Loucy (cell line): ENCODE data around the gene STS.
A peak's percentile ranks its signal among the peaks of the same experiment; 100 is the strongest.

Source experiments
- H2AFZ ChIP-seq: fragments of 200-600 bp; sonication (generic); 2 replicates; pipeline ENCODE4 v1.6.0; 2016; ENCODE audit warnings: antibody characterized with exemption, mild to moderate bottlenecking, low read length, moderate library complexity
- H3F3A ChIP-seq: fragments of 200-600 bp; 2 replicates; pipeline ENCODE4 v1.6.0; 2016; ENCODE audit warnings: antibody characterized with exemption, low read depth, mild to moderate bottlenecking
- H3K27me3 ChIP-seq: fragments of 200-600 bp; sonication (generic); 2 replicates; pipeline ENCODE4 v1.6.1; 2014; ENCODE audit warnings: low read length, mild to moderate bottlenecking; ENCODE audit not compliant: insufficient read depth, poor library complexity, severe bottlenecking
- H3K36me3 ChIP-seq: fragments of 200-600 bp; sonication (generic); 2 replicates; pipeline ENCODE4 v1.6.1; 2016; ENCODE audit warnings: low read length; ENCODE audit not compliant: insufficient read depth
- H3K4me1 ChIP-seq: fragments of 200-600 bp; sonication (generic); 2 replicates; pipeline ENCODE4 v1.5.1; 2014; ENCODE audit warnings: low read length, mild to moderate bottlenecking; ENCODE audit not compliant: insufficient read depth, poor library complexity, severe bottlenecking
- H3K4me2 ChIP-seq: fragments of 200-600 bp; sonication (generic); 2 replicates; pipeline ENCODE4 v1.6.0; 2014; ENCODE audit warnings: antibody characterized with exemption, low read length, low read depth, mild to moderate bottlenecking; ENCODE audit not compliant: poor library complexity, severe bottlenecking
- H3K4me3 ChIP-seq: fragments of 200-600 bp; sonication (generic); 2 replicates; pipeline ENCODE4 v1.5.1; 2014; ENCODE audit warnings: low read length, mild to moderate bottlenecking, mixed read lengths; ENCODE audit not compliant: poor library complexity, severe bottlenecking
- H3K79me2 ChIP-seq: fragments of 200-600 bp; sonication (generic); 2 replicates; pipeline ENCODE4 v1.6.1; 2014; ENCODE audit warnings: low read length; ENCODE audit not compliant: insufficient read depth
- H3K9ac ChIP-seq: fragments of 200-600 bp; sonication (generic); 2 replicates; pipeline ENCODE4 v1.6.0; 2014; ENCODE audit warnings: mild to moderate bottlenecking, low read depth, low read length, moderate library complexity; ENCODE audit not compliant: poor library complexity, severe bottlenecking
- H3K9me2 ChIP-seq: fragments of 200-600 bp; sonication (generic); replicated peaks from 2 replicates; pipeline ENCODE4 v1.6.1; 2016; ENCODE audit warnings: low read depth, low read length, mixed read lengths
- H3K9me3 ChIP-seq: fragments of 200-600 bp; sonication (generic); 2 replicates; pipeline ENCODE4 v1.6.1; 2014; ENCODE audit warnings: mild to moderate bottlenecking, antibody characterized with exemption, low read length, low read depth; ENCODE audit not compliant: insufficient read depth
- H4K20me1 ChIP-seq: fragments of 200-600 bp; sonication (generic); 2 replicates; pipeline ENCODE4 v1.6.0; 2014; ENCODE audit warnings: antibody characterized with exemption, low read length, mild to moderate bottlenecking; ENCODE audit not compliant: insufficient read depth, poor library complexity, severe bottlenecking
- CTCF ChIP-seq: fragments of 200-600 bp; sonication (generic); conservative IDR thresholded peaks from 2 replicates; pipeline ENCODE4 v1.5.1; 2014; ENCODE audit warnings: mild to moderate bottlenecking, antibody characterized with exemption, low read length
- EZH2phosphoT487 ChIP-seq: fragments of 200-600 bp; IDR thresholded peaks from 2 replicates; pipeline ENCODE4 v1.6.1; 2018; ENCODE audit warnings: antibody characterized with exemption, mild to moderate bottlenecking, moderate library complexity, borderline replicate concordance

STS gene

GRCh38 chrX:7127056-7127455 lies 20.5 kb upstream of the STS start:
- Histone ChIP-seq H3K9me2 (no peaks in the 10 kb centered on the region), H3K4me1 (peaks cover 6% of the 10 kb centered on the region), H3K36me3 (no peaks in the 10 kb centered on the region), H3K4me2 (no peak overlapping the region), H4K20me1 (no peaks in the 10 kb centered on the region), H3K27me3 (no peaks in the 10 kb centered on the region), H3F3A (no peaks in the 10 kb centered on the region), H3K4me3 (no peak overlapping the region), H2AFZ (no peak overlapping the region), H3K79me2 (peaks cover 22% of the 10 kb centered on the region), H3K9ac (no peak overlapping the region), H3K9me3 (no peaks in the 10 kb centered on the region)
- TF ChIP-seq EZH2phosphoT487 (no peak), CTCF (no peak)

GRCh38 chrX:7131621-7132020 lies 15.9 kb upstream of the STS start:
- Histone ChIP-seq H3K4me3 (no peak overlapping the region), H3K9me2 (no peaks in the 10 kb centered on the region), H4K20me1 (no peaks in the 10 kb centered on the region), H2AFZ (no peak overlapping the region), H3K9ac (no peak overlapping the region), H3K27me3 (no peaks in the 10 kb centered on the region), H3K9me3 (no peaks in the 10 kb centered on the region), H3K4me1 (peaks cover 13% of the 10 kb centered on the region), H3K4me2 (no peak overlapping the region), H3F3A (no peaks in the 10 kb centered on the region), H3K79me2 (peaks cover 36% of the 10 kb centered on the region), H3K36me3 (no peaks in the 10 kb centered on the region)
- TF ChIP-seq CTCF (no peak), EZH2phosphoT487 (no peak)

- Histone ChIP-seq H3F3A (no peaks in the 10 kb centered on the region), H3K9me3 (no peaks in the 10 kb centered on the region), H4K20me1 (no peaks in the 10 kb centered on the region), H2AFZ (no peak overlapping the region), H3K9ac (peak overlapping the region; percentile 48), H3K9me2 (no peaks in the 10 kb centered on the region), H3K4me2 (peak overlapping the region; percentile 46), H3K4me3 (peak overlapping the region; percentile 31), H3K79me2 (peaks cover 33% of the 10 kb centered on the region), H3K4me1 (peaks cover 13% of the 10 kb centered on the region), H3K27me3 (no peaks in the 10 kb centered on the region), H3K36me3 (no peaks in the 10 kb centered on the region)
- TF ChIP-seq EZH2phosphoT487 (no peak), CTCF (peak; percentile 59)
Observed at GRCh38 chrX:7132335-7133049, 15.0 kb upstream of the STS start.
